NCI-H2107 treated with DMSO at 0.1 percent for 48 hours (cell line): ENCODE measurements around the gene RIC3.

Experiments
- DNase-seq: peaks from one replicate; lab custom pipeline; 2025; ENCODE audit not compliant: unreplicated experiment; lab: John Stamatoyannopoulos, UW

RIC3 gene

GRCh38 chr11:8168485-8169257 is at the start of gene RIC3:
Gene RIC3, minus strand, starts transcription at chr11:8169025. Its CDS starts 36 bp downstream, at chr11:8168989.
- peak; percentile 75 for DNase-seq

- DNase-seq: no peak
These were observed 49.6 kb upstream of the RIC3 start for GRCh38 chr11:8218409-8218808.

- DNase-seq: no peak
These were observed 49.1 kb upstream of the RIC3 start for GRCh38 chr11:8217926-8218325.

GRCh38 chr11:8217136-8217535 is 48.3 kb upstream of the RIC3 start:
- DNase-seq: no peak

- no peak for DNase-seq
These were observed 44.6 kb upstream of the RIC3 start for GRCh38 chr11:8213376-8213775.

- DNase-seq: no peak
These were observed 40.5 kb upstream of the RIC3 start for GRCh38 chr11:8209208-8209807.

GRCh38 chr11:8207080-8208000 is 38.5 kb upstream of the RIC3 start:
- no peak for DNase-seq

- peak; percentile 83 for DNase-seq
These were observed 37.6 kb upstream of the RIC3 start for GRCh38 chr11:8206251-8207079.

- DNase-seq: no peak
These were observed 36.7 kb upstream of the RIC3 start for GRCh38 chr11:8205566-8205965.

GRCh38 chr11:8204596-8204995 is 35.8 kb upstream of the RIC3 start:
- DNase-seq: no peak

GRCh38 chr11:8204025-8204424 is 35.2 kb upstream of the RIC3 start:
- no peak for DNase-seq

GRCh38 chr11:8203414-8203715 is 34.5 kb upstream of the RIC3 start:
- no peak for DNase-seq

- DNase-seq: no peak
These were observed 33.9 kb upstream of the RIC3 start for GRCh38 chr11:8202516-8203413.

GRCh38 chr11:8201644-8202365 is 33.0 kb upstream of the RIC3 start:
- peak; percentile 32 for DNase-seq

- no peak for DNase-seq
These were observed 30.9 kb upstream of the RIC3 start for GRCh38 chr11:8199676-8200075.

GRCh38 chr11:8196749-8197148 is 27.9 kb upstream of the RIC3 start:
- no peak for DNase-seq

- no peak for DNase-seq
These were observed 26.1 kb upstream of the RIC3 start for GRCh38 chr11:8194956-8195355.

GRCh38 chr11:8192896-8193209 is 24.0 kb upstream of the RIC3 start:
- no peak for DNase-seq
